ENCODE data around the gene KLHL21. TPM values are rescaled to one million over a fixed set of nuclear protein-coding genes. Genes with fewer than 3 reads are reported as not detected.

The KLHL21 gene
- total RNA-seq, 4 donors from 2014 or later, result 48.3 to 98.5 (median 57.0) TPM

GRCh38 chr1:6577831-6578525 lies 24.7 kb downstream of the KLHL21 start:
- no peak for TF ChIP-seq CTCF (IDR thresholded peaks at IDR 0.05)
- DNase-seq (ENCODE audit: low spot score) (no peak), ATAC-seq (ENCODE audit: low FRiP score) (peak; percentile 33)

- no peak for ATAC-seq (ENCODE audit: low FRiP score)
- DNase-seq (ENCODE audit: low spot score), result no peak
- TF ChIP-seq CTCF (IDR thresholded peaks at IDR 0.05), result no peak
These were observed 27.9 kb downstream of the KLHL21 start for GRCh38 chr1:6574818-6575217.

- no peak for TF ChIP-seq CTCF (IDR thresholded peaks at IDR 0.05)
- no peak for ATAC-seq (ENCODE audit: low FRiP score)
- no peak for DNase-seq (ENCODE audit: low spot score)
These were observed 28.5 kb downstream of the KLHL21 start for GRCh38 chr1:6574025-6574620.

GRCh38 chr1:6572653-6573383 lies 29.9 kb downstream of the KLHL21 start:
- ATAC-seq (ENCODE audit: low FRiP score) (no peak), DNase-seq (ENCODE audit: low spot score) (no peak)
- no peak for TF ChIP-seq CTCF (IDR thresholded peaks at IDR 0.05)

- no peak for DNase-seq (ENCODE audit: low spot score)
- TF ChIP-seq CTCF (IDR thresholded peaks at IDR 0.05), result no peak
- no peak for ATAC-seq (ENCODE audit: low FRiP score)
These were observed 31.7 kb downstream of the KLHL21 start for GRCh38 chr1:6570987-6571386.

GRCh38 chr1:6570100-6570499 lies 32.6 kb downstream of the KLHL21 start:
- ATAC-seq (ENCODE audit: low FRiP score), result no peak

More at GRCh38 chr1:6570100-6570499, 32.6 kb downstream of the KLHL21 start:
- no peak for TF ChIP-seq CTCF (IDR thresholded peaks at IDR 0.05)
- no peak for DNase-seq (ENCODE audit: low spot score)

Data from omental fat pad (tissue), 4 donors.